ENCODE measurements around the gene RAB38.

RAB38 gene

DNA sequence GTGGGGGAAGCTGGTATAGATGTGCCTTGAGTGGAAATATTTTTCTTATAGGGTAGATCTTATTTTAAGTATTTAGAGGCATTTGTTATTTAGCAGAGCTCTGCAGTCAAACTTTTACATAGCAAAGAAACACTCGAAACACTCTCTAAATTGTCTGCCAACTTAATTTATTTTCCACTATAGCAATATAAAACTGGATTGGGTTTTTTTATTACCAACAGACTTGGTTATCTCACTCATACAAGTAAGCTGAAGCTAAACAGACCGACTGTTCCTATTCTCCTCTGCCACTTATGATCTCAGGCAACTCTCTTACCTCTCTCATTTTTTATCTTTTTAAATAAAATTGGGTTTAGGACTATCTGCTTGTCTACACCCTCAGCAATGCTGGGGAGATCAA lies 4.6 kb downstream of the RAB38 start:
- no peak for DNase-seq (ENCODE audit: extremely low read depth in 1 of 2, low read depth in 1 of 2)

DNA sequence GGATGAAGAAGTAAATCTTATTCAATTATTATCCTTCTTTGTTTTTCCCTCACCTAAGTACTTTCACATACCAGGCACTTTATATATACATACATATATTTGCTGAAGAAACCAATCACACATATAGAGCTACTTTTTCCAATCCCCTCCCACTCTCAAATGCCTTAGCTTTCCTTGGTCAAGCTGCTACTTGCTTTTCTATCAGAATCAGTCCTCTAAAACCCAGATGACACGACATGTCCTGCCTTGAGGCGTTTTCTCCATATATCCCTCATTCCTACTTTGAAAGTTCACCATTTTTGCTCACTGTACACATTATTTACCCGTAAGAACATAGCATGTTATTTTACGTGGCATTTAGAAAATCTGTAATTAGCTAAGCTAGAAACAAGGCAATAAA lies 5.4 kb downstream of the RAB38 start:
- DNase-seq (ENCODE audit: extremely low read depth in 1 of 2, low read depth in 1 of 2): no peak

DNA sequence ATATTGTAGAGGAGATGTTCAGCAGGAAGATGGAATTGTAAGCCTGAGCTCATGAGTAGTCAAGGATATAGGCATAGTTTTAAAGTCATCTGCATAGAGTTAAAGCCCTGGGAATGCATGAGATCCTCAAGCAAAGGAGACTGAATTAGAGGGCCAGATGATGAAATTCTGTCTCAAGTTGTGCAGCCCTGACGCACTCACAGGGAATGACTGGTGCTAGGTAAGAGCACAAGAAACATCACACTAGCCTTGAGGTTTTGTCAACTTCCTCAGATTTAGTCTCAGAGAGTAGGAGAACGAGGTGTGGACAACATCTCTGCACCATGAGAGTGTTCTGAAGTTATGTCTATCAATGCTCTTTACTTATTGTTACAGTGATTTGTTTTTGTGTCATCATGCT lies 5.8 kb downstream of the RAB38 start:
- DNase-seq (ENCODE audit: extremely low read depth in 1 of 2, low read depth in 1 of 2): no peak

DNA sequence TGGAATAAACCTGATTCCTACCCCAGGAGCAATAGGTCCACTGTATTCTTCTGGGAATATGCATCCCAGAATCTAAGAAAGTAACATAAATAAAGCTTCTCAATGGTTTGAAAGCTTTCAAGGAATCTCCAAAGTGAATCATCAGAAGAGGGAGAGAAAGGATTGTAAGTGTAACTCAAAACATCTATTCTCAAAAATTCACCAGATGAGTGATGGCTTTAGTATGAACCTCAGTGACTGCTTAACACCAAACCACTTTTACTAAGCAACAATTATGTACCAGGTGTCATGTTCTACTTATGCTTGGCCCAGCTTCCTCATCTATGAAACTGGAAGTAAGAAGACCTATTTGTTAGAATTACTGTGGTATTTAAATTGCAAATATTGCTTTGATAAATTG lies 7.4 kb downstream of the RAB38 start:
- DNase-seq (ENCODE audit: extremely low read depth in 1 of 2, low read depth in 1 of 2): no peak

DNA sequence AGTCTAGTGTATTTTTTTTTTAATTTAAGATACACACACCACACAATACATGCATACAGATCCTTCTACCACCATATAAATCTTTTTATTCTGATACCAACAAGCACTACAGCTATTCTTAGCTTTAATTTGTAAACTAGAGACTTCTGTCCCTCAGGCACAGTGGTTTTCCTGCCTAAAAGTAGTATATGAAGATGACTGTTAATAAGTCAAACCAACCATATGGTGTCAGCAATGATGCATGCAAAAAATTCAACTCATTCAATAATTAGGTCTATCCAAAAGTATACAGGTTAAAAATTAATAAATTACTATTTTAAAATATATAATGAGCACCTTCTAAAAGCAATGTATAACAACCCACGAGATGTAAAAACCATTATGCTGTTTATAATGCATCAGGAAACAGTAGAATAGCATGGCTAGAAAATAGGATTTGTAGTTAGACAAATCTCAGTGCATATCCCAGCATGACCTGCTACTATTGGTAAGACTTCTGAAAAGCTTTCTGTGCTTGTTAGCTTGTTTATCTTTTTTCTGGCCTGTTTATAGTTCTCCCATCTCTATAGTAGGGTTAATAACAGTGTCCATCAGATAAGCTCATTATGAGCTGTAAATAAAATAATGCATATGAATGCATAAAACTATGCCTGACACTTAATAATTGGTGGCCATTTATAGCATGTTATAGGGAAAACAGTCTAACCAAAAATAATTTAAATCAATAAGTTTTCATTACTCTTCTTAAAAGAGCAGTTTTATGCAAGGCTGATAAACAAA lies 10.2 kb downstream of the RAB38 start:
- DNase-seq (ENCODE audit: extremely low read depth in 1 of 2, low read depth in 1 of 2): no peak

DNA sequence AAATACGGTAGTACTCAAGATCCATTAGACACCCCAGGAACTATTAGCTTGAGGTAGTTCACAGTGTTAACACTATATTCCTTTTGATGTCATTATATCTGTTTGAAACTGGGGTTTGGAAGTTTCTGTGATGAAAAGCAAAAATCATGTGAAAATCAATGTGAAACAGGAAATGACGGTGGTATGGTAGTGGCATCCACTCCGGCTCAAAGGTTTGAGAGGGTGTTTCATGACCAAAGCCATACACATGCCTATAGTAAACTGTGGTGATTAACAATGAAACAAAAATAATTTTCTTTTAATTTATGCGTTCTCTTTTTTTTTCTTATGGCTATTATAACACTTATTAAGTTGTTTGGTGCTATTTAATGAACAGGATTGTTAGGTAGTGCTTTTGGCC lies 10.9 kb downstream of the RAB38 start:
- DNase-seq (ENCODE audit: extremely low read depth in 1 of 2, low read depth in 1 of 2): no peak

DNA sequence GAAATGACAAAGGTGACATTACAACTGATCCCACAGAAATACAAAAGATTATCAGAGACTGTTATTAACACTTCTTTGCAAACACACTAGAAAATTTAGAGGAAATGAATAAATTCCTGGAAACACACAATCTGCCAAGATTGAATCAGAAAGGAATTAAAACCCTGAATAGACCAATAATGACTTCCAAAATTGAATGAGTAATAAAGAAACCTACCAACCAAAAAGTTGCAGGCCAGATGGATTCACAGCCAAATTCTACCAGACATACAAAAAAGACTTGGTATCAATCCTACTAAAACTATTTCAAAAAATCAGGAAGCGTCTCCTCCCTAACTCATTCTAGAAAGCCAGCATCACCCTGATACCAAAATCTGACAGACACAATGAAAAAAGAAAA lies 17.2 kb downstream of the RAB38 start:
- DNase-seq (ENCODE audit: extremely low read depth in 1 of 2, low read depth in 1 of 2): no peak

DNA sequence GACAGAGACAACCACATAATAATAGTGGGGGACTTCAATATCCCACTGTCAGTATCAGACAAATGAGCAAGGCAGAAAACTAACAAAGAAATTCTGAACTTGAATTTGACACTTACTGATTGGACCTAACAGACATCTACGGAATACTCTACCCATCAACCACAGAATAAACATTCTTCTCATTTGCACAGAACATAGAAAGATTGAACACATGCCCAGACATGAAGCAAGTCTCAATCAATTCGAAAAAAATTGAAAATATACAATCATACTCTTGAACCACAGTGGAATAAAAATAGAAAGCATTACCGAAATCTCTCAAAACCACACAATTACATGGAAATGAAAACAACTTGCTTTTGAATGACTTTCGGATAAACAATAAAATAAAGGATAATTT lies 17.9 kb downstream of the RAB38 start:
- DNase-seq (ENCODE audit: extremely low read depth in 1 of 2, low read depth in 1 of 2): no peak

DNA sequence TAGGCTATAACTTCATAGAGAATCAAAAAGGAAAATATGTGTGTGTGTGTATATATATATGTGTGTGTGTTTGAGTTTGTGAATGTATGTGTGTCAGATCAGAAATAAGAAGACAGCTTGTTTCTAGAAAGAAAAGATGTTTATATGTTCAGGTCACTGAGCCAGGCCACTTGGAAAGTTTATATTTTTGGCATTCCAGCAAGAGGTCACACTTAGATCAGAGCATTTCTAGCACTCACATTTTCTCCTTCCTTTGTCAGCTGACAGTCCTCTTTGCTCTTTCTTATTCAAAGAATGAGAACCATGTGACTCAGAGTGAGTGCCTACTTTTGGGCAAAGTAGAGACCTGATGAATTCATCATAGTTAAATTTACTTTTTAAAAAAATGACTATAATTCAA lies 22.9 kb downstream of the RAB38 start:
- DNase-seq (ENCODE audit: extremely low read depth in 1 of 2, low read depth in 1 of 2): no peak

DNA sequence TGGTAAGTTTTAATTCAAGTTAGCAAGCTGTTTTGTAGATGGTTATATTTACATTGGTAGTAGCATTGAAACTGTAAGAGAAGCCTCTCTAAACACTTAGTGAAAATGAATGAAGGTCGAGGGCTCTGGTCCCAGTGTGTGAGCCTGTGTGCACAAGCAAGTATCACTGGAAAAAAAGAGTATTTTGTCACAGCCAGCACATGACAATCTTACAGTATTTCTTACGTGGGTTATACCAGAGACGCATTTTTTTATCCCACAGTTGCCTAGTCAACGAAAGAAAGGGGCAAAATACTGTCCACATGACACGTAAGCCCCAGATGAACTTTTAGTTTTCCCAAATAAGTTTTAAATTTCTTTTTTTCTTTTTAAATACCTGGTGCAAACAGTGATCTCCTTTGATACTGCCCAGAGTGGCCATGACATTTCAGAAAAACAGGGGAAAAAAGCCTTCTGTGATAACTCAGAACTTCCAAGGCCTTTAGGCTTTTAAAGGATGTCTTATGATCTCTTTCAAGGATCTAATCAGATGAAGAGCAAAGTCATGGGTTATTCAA lies 23.5 kb downstream of the RAB38 start:
- no peak for DNase-seq (ENCODE audit: extremely low read depth in 1 of 2, low read depth in 1 of 2)

DNA sequence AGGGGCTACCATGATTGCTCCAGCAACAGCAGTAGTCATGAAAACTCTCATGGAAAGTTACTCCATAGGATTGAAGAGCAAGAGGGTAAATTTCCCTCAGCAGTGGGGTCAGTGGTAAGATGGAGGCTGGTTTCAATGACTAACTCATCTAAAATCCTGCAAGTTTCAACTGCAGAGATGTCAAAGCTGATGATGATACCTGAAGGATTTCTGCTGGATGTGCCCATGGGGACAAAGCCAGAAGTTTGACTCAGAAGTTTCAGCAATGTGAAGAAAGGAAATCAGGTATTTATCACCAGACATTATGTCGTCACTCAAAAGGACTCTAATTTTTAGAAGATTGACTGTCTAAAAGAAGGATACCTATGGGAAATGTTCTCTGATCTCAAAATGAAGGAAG lies 29.1 kb downstream of the RAB38 start:
- no peak for DNase-seq (ENCODE audit: extremely low read depth in 1 of 2, low read depth in 1 of 2)

DNA sequence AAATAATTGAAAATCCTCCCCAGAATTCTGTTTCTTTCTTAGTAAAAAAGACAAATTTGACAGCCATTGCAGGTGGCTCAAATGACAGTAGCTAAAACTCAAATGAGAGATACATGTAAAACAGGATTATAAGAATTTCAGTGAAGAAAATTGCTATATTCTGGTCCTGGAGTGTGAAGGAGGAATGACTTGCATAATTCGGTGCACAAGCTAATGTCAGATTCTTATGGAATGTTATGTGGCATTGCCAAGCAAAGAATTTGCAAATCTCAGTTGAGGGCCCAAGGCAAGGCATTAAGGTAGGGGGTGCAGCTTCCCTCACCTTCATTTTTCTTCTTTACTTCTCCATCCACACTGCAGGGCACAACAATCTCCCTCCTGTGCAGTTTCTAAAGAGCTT lies 35.4 kb downstream of the RAB38 start:
- no peak for DNase-seq (ENCODE audit: extremely low read depth in 1 of 2, low read depth in 1 of 2)

DNA sequence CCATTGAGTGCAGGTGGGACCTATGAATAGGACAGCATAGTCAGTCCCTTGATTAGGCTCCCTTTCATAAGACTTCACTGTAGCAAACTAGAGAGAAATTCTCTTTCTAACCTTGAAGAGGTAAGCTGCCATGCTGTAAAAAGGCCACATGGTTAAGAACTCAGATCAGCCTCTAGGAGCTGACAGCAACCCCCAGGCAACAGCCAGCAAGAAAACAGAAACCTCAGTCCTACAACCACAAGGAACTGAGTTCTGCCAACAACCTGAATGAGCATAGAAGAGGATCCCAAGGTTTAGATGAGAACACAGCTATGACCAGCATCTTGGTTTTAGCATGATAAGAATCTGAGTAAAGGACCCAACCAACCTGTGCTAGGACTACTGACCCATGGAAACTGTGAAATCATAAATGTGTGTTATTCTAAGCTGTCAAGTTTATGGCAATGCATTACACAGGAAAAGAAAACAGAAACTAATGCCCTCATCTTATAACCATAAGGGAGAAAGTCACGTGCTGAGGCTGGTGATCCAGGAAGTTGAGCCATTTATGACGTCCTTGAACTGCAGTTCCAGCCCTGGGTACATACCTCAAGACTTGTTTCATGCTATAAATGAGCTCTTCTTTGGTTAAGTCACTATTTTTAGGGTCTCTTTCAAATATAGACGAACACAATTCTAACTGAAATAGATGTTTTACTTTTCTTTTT lies 43.3 kb downstream of the RAB38 start:
- no peak for DNase-seq (ENCODE audit: extremely low read depth in 1 of 2, low read depth in 1 of 2)

DNA sequence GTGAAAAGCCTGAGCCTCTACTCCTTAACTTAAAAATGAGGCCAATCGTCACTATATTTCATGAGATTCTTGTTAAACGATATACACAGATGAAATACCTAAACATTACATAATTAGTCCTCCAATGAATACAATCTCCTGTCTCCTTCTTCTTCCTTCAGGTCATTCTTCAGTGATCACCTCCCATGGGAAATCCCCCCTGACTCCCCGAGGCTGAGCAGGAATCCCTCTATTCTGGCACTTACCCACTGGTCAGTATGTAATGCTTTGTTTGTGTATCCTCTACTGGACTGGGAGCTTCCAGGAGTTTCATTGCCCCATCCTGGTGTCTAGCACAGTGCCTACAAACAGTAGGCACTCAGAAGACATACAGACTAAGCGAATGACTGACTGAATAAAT lies 52.3 kb downstream of the RAB38 start:
- no peak for DNase-seq (ENCODE audit: extremely low read depth in 1 of 2, low read depth in 1 of 2)

DNA sequence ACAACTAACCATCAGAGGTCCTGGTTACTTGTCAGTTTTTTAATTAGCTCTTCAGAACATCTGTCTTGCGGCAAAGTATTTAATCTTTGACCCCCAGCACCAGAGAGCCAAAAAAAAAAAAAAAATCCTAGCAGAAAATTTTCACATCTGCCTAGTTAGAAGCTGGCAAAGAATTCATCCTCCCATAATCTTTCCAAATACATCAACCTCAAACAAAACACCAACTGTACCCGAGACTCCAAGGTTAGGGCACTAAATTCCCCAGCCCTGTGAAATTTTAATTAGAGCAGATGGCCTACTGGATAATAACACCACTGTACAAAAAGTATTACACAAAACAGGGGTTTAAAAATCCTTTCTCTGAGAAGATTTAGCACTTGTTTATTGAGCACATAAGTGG lies 55.7 kb downstream of the RAB38 start:
- DNase-seq (ENCODE audit: extremely low read depth in 1 of 2, low read depth in 1 of 2): no peak

DNA sequence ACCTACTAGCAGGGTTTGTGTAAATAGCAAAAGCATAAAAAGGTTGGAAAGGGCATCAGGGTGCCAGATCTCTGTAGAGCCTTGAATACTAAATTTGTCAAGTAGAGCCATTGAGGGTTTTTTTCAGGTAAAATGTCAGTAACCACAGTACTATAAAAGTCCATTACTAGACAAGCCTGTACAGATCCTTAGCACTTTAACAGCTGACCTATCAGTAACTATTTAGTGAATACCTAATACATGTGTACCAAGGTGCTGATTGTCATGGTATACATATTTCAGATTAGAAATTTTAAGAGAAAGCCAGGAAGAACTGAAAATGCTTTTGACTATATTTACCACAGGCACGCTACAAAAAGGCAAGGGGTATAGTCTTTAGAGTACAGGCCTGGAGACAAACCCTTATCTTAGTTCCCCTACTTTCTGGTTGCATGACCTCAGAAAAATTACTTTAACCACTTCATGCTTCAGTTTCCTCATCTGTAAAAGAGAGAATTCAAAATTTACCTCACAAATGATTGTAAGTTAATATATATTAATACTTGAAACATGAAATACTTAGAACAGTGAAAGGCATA lies 57.9 kb downstream of the RAB38 start:
- DNase-seq (ENCODE audit: extremely low read depth in 1 of 2, low read depth in 1 of 2): no peak

DNA sequence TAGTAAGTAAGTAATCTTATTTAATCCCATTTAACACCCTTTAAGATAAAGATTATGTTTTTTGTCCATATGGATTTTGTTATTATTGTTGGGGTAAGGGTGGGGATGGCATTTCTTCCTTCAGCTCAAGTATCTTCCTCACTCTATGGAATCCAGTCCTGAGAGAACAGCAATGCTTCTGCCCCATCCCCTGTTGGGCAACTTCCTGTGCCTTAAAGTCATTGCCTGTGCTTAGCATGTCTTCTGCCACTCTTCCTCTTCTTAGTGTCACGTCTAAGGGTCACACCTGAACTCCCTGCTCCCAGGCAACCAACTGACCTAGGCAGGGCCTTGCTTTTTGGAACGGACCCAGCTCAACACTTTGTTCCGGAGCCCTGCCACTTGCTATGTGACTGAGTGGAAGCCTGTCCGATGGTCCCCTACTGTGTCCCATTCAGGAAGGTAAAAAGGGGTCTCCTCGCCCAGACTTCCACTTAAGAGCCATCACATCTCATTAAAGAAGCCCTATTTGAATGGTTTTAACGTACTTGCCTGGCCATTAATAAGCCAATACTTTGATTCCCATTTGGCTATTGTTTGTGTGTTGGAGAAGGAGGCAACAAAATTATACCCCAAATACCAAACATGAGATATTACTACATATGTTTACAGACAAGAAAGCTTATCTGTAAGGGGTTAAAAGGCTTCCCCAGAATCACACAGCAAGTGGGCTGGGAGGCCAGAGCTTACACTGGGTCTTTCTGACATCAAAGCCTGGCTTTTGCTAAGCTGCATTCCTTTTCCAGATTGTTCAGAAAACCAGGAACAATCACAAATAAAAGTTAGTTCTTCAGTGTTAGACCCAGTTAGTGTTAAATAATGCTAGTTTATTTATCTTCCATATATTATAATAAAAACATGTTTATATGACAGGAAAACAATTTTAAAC lies 59.2 kb downstream of the RAB38 start:
- no peak for DNase-seq (ENCODE audit: extremely low read depth in 1 of 2, low read depth in 1 of 2)

DNA sequence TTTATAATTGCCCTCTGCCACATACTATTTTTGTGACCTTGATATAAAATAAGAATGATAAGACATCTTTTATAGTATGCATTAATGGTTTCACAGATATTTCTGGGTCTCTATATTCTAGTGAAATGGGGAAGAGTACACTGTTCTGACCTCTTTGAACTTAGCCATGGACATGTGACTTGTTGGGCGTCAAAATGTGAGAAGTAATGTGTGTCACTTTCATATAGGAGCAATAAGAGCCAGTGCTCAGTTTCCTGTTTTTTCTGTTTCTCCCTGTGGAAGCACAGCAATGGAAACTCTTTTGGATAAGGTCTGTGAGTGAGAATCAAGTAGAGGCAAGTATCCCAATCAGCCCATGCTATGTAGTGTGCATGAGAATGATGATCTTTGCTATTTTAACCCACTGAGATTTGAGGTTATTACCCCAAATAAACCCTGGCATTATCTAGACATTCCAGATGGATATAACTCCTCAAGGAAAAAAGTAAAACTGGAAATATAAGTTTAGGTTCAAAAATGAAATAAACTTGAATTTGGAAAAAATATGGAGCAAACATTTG lies 60.7 kb downstream of the RAB38 start:
- no peak for DNase-seq (ENCODE audit: extremely low read depth in 1 of 2, low read depth in 1 of 2)

DNA sequence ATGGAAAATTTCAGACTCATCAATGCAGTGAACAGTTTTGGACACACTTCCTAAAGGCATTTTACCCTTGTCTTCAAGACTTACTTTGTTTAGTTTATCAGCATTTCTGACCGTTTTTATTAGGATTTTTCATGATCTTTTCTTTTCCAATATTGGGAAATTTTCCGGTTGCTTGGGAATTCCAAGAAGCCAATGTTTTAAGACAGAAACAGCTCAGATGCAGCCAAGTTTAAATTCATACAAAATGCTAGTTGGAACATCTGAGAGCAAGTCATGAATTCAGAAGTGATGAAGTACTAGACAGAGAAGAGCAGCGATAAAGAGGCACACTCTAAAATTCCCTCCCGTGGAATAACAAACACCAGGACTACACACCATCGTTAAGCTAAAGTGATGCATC lies 68.6 kb downstream of the RAB38 start:
- no peak for DNase-seq (ENCODE audit: extremely low read depth in 1 of 2, low read depth in 1 of 2)

DNA sequence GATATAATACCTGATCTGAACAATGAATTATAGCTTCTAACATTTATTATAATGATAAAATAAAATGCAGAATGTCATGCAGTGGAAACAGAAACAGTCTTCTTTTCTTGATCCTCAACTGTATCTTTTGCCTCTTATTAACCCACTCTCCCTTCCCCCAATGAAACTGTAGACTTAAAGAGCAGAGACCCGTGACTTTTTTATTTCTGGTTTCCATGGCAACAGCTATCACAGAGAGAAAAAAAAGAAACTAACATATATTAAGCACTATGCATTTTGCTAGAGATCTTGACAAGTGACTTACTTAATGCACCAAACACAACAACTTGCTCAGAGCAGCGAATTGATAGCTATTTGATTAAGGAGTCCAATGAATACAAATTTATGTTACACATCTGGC lies 69.3 kb downstream of the RAB38 start:
- DNase-seq (ENCODE audit: extremely low read depth in 1 of 2, low read depth in 1 of 2): no peak

DNA sequence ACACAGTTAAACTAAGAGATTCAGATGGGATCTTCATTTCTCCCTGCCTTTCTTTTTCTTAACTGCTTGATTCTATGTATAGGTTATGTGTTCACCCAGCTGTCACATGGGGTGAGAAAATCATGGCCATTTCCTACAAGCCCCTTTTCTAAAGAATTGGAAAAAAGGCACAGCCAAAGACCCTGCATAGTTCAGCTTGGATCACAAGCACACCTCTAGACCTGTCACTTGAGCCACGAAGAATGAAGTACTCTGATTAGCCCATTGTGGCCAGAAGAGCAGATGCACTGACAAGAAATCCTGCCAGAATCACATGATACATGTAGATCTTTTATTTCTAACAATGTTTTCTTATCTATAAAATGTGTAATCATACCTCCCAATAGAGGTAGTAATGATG lies 69.7 kb downstream of the RAB38 start:
- DNase-seq (ENCODE audit: extremely low read depth in 1 of 2, low read depth in 1 of 2): no peak
